ENCODE measurements around the gene HERC4. TPM values are rescaled to one million over a fixed set of nuclear protein-coding genes. Genes with fewer than 3 reads are reported as not detected.
A peak's percentile ranks its signal among the peaks of the same experiment; 100 is the strongest.

The HERC4 gene
- total and polyA plus RNA-seq, 9 of the 15 experiments (the other 6 are each of a cell fraction or from before 2014, with no cell fraction given), result 12.5 to 33.5 (median 22.8) TPM

- no peak for TF ChIP-seq ZBTB40 (IDR thresholded peaks at IDR 0.05)
- no peak for TF ChIP-seq ZBTB40 (CRISPR knock-in tag; IDR thresholded peaks at IDR 0.05)
- TF ChIP-seq C11orf30 (IDR thresholded peaks at IDR 0.05; ENCODE audit: low read depth), result peak; percentile 92
- TF ChIP-seq ELF4 (CRISPR knock-in tag; IDR thresholded peaks at IDR 0.05), result no peak
- no peak for TF ChIP-seq NONO (IDR thresholded peaks at IDR 0.05; ENCODE audit: low read depth in 2 of 2, low read length in 1 of 2)
- no peak for TF ChIP-seq ARHGAP35 (IDR thresholded peaks at IDR 0.05; ENCODE audit: partially characterized antibody)
- TF ChIP-seq ZNF184 (CRISPR knock-in tag; IDR thresholded peaks at IDR 0.05), result no peak
- no peak for TF ChIP-seq NR3C1 (CRISPR knock-in tag; IDR thresholded peaks at IDR 0.05)
- TF ChIP-seq CBX5 (IDR thresholded peaks at IDR 0.05; ENCODE audit: borderline replicate concordance, low read depth), result no peak
- no peak for TF ChIP-seq ZNF41 (CRISPR knock-in tag; conservative IDR thresholded peaks at IDR 0.05)
- peak; percentile 97 for TF ChIP-seq ZNF316 (IDR thresholded peaks at IDR 0.05)
These were observed 157.4 kb downstream of the HERC4 start (continued) for GRCh38 chr10:67917679-67918078.
